Activated naive CD4-positive, alpha-beta T cell treated with anti-CD3 and anti-CD28 coated beads, Interleukin-2, amount 50 U/mL, for 72 hours (primary cell): Measurements from ENCODE around the gene PARD3B. TPM values are rescaled to one million over a fixed set of nuclear protein-coding genes. Genes with fewer than 3 reads are reported as not detected.

Experiments used
- ATAC-seq, 2 donors: fragments of 150-1000 bp; cut with Tn5 transposase; 2 replicates each; pipeline ENCODE4 v1.10.0; 2021; ENCODE audit warnings: mild to moderate bottlenecking in 2 of 2, moderate library complexity in 2 of 2
- DNase-seq, 2 donors: peaks; one replicate each; pipeline ENCODE4 v3.0.0; 2021 to 2022; ENCODE audit warnings: low spot score in 2 of 2
- H3K27ac Mint-ChIP-seq, 2 donors: one replicate each; pipeline ENCODE4 v1.8.0; 2022; ENCODE audit warnings: mild to moderate bottlenecking in 2 of 2, mixed read lengths in 2 of 2
- H3K36me3 Mint-ChIP-seq, 2 donors: one replicate each; pipeline ENCODE4 v1.8.0; 2022; ENCODE audit warnings: mixed read lengths in 2 of 2
- H3K9me3 Mint-ChIP-seq, 2 donors: one replicate each; pipeline ENCODE4 v1.8.0; 2022; ENCODE audit warnings: mixed read lengths in 2 of 2
- total RNA-seq, 2 donors: library from RNA; stranded (reverse); gene quantifications; one replicate each; pipeline ENCODE4 v1.2.3, GENCODE V29; 2022

Gene PARD3B
- total RNA-seq, 2 donors from 2014 or later = 0.09 to 0.35 TPM

GRCh38 chr2:205323929-205324328, 778.7 kb downstream of the PARD3B start:
- Mint-ChIP-seq H3K27ac (no peak overlapping the region), H3K9me3 (no peaks in the 10 kb centered on the region), H3K36me3 (no peaks in the 10 kb centered on the region)
- DNase-seq (no peak), ATAC-seq (no peak)

- DNase-seq (no peak), ATAC-seq (no peak)
- Mint-ChIP-seq H3K9me3 (no peaks in the 10 kb centered on the region), H3K27ac (no peak overlapping the region), H3K36me3 (no peaks in the 10 kb centered on the region)
Observed at GRCh38 chr2:205324355-205324754, 779.1 kb downstream of the PARD3B start.

- DNase-seq (no peak), ATAC-seq (no peak)
- peaks cover 10 to 13% of the 10 kb centered on the region in 2 donors for H3K9me3 Mint-ChIP-seq
- H3K36me3 Mint-ChIP-seq = peaks cover 12 to 13% of the 10 kb centered on the region in 2 donors
- no peak overlapping the region for H3K27ac Mint-ChIP-seq
Observed at GRCh38 chr2:205333351-205333750, 788.1 kb downstream of the PARD3B start.

GRCh38 chr2:205337274-205337673, 792.0 kb downstream of the PARD3B start:
- ATAC-seq (no peak), DNase-seq (no peak)
- peaks cover 10 to 13% of the 10 kb centered on the region in 2 donors for H3K9me3 Mint-ChIP-seq
- peaks cover 12 to 13% of the 10 kb centered on the region in 2 donors for H3K36me3 Mint-ChIP-seq
- no peak overlapping the region for H3K27ac Mint-ChIP-seq

GRCh38 chr2:205338156-205338555, 792.9 kb downstream of the PARD3B start:
- ATAC-seq (no peak), DNase-seq (no peak)
- H3K9me3 Mint-ChIP-seq = peaks cover 10 to 13% of the 10 kb centered on the region in 2 donors
- no peak overlapping the region for H3K27ac Mint-ChIP-seq
- peaks cover 13 to 16% of the 10 kb centered on the region in 2 donors for H3K36me3 Mint-ChIP-seq

GRCh38 chr2:205343103-205343502, 797.8 kb downstream of the PARD3B start:
- Mint-ChIP-seq H3K27ac (no peak overlapping the region), H3K36me3 (peaks cover 0 to 5% of the 10 kb centered on the region in 2 donors), H3K9me3 (no peaks in the 10 kb centered on the region)
- DNase-seq (no peak), ATAC-seq (no peak)

GRCh38 chr2:205346649-205347048, 801.4 kb downstream of the PARD3B start:
- no peak for DNase-seq

GRCh38 chr2:205347899-205348298, 802.6 kb downstream of the PARD3B start:
- no peaks in the 10 kb centered on the region for H3K9me3 Mint-ChIP-seq
- DNase-seq = no peak
- peaks cover 0 to 4% of the 10 kb centered on the region in 2 donors for H3K36me3 Mint-ChIP-seq
- H3K27ac Mint-ChIP-seq = no peak overlapping the region
- ATAC-seq = no peak

More at GRCh38 chr2:205346649-205347048, 801.4 kb downstream of the PARD3B start:
- H3K36me3 Mint-ChIP-seq = peaks cover 0 to 5% of the 10 kb centered on the region in 2 donors
- ATAC-seq = no peak
- H3K9me3 Mint-ChIP-seq = no peaks in the 10 kb centered on the region
- no peak overlapping the region for H3K27ac Mint-ChIP-seq

- Mint-ChIP-seq H3K9me3 (peaks cover 0 to 3% of the 10 kb centered on the region in 2 donors), H3K36me3 (no peaks in the 10 kb centered on the region), H3K27ac (no peak overlapping the region)
- ATAC-seq = no peak
- DNase-seq = no peak
Observed at GRCh38 chr2:205352094-205352493, 806.8 kb downstream of the PARD3B start.

- H3K9me3 Mint-ChIP-seq = peaks cover 0 to 5% of the 10 kb centered on the region in 2 donors
- H3K27ac Mint-ChIP-seq = no peak overlapping the region
- H3K36me3 Mint-ChIP-seq = no peaks in the 10 kb centered on the region
- ATAC-seq (no peak), DNase-seq (no peak)
Observed at GRCh38 chr2:205352593-205352992, 807.3 kb downstream of the PARD3B start.

- DNase-seq (no peak), ATAC-seq (no peak)
- no peak overlapping the region for H3K27ac Mint-ChIP-seq
- peaks cover 0 to 5% of the 10 kb centered on the region in 2 donors for H3K9me3 Mint-ChIP-seq
- no peaks in the 10 kb centered on the region for H3K36me3 Mint-ChIP-seq
Observed at GRCh38 chr2:205357732-205358131, 812.5 kb downstream of the PARD3B start.

GRCh38 chr2:205358351-205358815, 813.1 kb downstream of the PARD3B start:
- no peak for ATAC-seq
- Mint-ChIP-seq H3K9me3 (peaks cover 0 to 5% of the 10 kb centered on the region in 2 donors), H3K27ac (no peak overlapping the region), H3K36me3 (no peaks in the 10 kb centered on the region)
- DNase-seq = no peak

- no peak for DNase-seq
- H3K9me3 Mint-ChIP-seq = peaks cover 0 to 5% of the 10 kb centered on the region in 2 donors
- no peaks in the 10 kb centered on the region for H3K36me3 Mint-ChIP-seq
- H3K27ac Mint-ChIP-seq = no peak overlapping the region
- no peak for ATAC-seq
Observed at GRCh38 chr2:205361272-205361671, 816.0 kb downstream of the PARD3B start.

GRCh38 chr2:205361970-205362369, 816.7 kb downstream of the PARD3B start:
- H3K9me3 Mint-ChIP-seq = peaks cover 0 to 4% of the 10 kb centered on the region in 2 donors

GRCh38 chr2:205364261-205364660, 819.0 kb downstream of the PARD3B start:
- DNase-seq (no peak), ATAC-seq (no peak)
- H3K36me3 Mint-ChIP-seq = no peaks in the 10 kb centered on the region
- no peak overlapping the region for H3K27ac Mint-ChIP-seq
- no peaks in the 10 kb centered on the region for H3K9me3 Mint-ChIP-seq

More at GRCh38 chr2:205361970-205362369, 816.7 kb downstream of the PARD3B start:
- no peak for ATAC-seq
- Mint-ChIP-seq H3K36me3 (no peaks in the 10 kb centered on the region), H3K27ac (no peak overlapping the region)
- DNase-seq = no peak

GRCh38 chr2:205366336-205367060, 821.2 kb downstream of the PARD3B start:
- no peak for ATAC-seq
- Mint-ChIP-seq H3K27ac (no peak overlapping the region), H3K36me3 (no peaks in the 10 kb centered on the region), H3K9me3 (no peaks in the 10 kb centered on the region)
- no peak for DNase-seq

GRCh38 chr2:205367331-205367935, 822.2 kb downstream of the PARD3B start:
- no peak for ATAC-seq
- Mint-ChIP-seq H3K9me3 (no peaks in the 10 kb centered on the region), H3K36me3 (no peaks in the 10 kb centered on the region), H3K27ac (no peak overlapping the region)
- DNase-seq = no peak

- Mint-ChIP-seq H3K27ac (no peak overlapping the region), H3K9me3 (no peaks in the 10 kb centered on the region), H3K36me3 (no peaks in the 10 kb centered on the region)
- no peak for ATAC-seq
- no peak for DNase-seq
Observed at GRCh38 chr2:205369813-205370212, 824.5 kb downstream of the PARD3B start.
